PC-3 (cell line): Measurements from ENCODE around the gene MIGA1.

Source experiments
- EZH2 ChIP-seq: fragments of 300-600 bp; sonication (generic); IDR thresholded peaks from one replicate; pipeline ENCODE4 v1.6.1; 2017; ENCODE audit warnings: antibody characterized with exemption, mild to moderate bottlenecking, low read length; ENCODE audit not compliant: unreplicated experiment
- EZH2phosphoT487 ChIP-seq: fragments of 300-600 bp; sonication (generic); IDR thresholded peaks from 2 replicates; pipeline ENCODE4 v1.6.1; 2018; ENCODE audit warnings: mild to moderate bottlenecking, antibody characterized with exemption, low read length, borderline replicate concordance
- TF ChIP-seq, protein P1 (sequence below): fragments of 300-600 bp; sonication (generic); conservative IDR thresholded peaks from 2 replicates; pipeline ENCODE4 v1.5.1; 2017; ENCODE audit warnings: antibody characterized with exemption, low read depth, mild to moderate bottlenecking, low read length

DNA sequence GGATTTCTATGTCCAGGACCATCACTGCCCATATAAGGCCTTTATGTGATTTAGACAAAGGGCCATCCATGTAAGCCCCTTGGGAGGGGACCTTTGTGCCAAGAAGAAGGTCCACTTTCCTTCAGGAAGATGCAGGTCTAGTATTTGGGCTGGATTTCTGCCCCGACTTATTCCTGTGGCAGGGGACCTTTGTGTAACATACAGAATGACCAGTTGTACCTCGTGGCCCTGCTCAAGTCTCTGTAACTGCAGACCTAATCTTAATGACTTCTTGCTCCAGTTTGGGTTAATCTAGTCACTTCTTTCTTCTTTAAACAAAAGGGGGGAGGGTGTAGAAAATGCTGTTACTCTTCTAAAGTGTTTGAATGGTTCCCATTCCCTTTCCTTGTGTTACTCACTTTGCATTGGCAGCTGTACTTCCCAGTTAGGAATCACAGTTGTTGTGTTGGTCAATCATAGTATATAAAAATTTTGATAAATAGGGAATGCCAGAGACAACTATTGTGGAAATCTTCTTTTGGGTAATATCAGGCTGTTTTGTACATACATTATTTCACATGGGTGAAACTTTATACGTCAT lies 54.2 kb downstream of the MIGA1 start:
- TF ChIP-seq, protein P1, sequence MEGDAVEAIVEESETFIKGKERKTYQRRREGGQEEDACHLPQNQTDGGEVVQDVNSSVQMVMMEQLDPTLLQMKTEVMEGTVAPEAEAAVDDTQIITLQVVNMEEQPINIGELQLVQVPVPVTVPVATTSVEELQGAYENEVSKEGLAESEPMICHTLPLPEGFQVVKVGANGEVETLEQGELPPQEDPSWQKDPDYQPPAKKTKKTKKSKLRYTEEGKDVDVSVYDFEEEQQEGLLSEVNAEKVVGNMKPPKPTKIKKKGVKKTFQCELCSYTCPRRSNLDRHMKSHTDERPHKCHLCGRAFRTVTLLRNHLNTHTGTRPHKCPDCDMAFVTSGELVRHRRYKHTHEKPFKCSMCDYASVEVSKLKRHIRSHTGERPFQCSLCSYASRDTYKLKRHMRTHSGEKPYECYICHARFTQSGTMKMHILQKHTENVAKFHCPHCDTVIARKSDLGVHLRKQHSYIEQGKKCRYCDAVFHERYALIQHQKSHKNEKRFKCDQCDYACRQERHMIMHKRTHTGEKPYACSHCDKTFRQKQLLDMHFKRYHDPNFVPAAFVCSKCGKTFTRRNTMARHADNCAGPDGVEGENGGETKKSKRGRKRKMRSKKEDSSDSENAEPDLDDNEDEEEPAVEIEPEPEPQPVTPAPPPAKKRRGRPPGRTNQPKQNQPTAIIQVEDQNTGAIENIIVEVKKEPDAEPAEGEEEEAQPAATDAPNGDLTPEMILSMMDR = no peak
- TF ChIP-seq EZH2 = no peak
- TF ChIP-seq EZH2phosphoT487 = no peak
